Activated CD8-positive, alpha-beta T cell treated with anti-CD3 and anti-CD28 coated beads, Interleukin-2, amount 10 ng/mL, durations not matched to agents 7 days and 5 days (primary cell): ENCODE data around the gene ATP6V0D1. TPM values are rescaled to one million over a fixed set of nuclear protein-coding genes. Genes with fewer than 3 reads are reported as not detected.
A peak's percentile ranks its signal among the peaks of the same experiment; 100 is the strongest.
"Not testable (repeated sequence)": the region's sequence is repeated elsewhere in the genome, so short reads cannot be mapped to it uniquely, and the experiment has no call there.

Source experiments
- ATAC-seq: fragments of 150-1000 bp; cut with Tn5 transposase; one replicate; pipeline ENCODE4 v1.10.0; 2021; ENCODE audit warnings: moderate library complexity
- CTCF ChIA-PET: fragments of 350-600 bp; sonication (Branson Sonifier 250); formaldehyde crosslinking; loops from one replicate; lab custom pipeline; 2021; ENCODE audit warnings: antibody characterized with exemption; lab: Charles Lee
- POLR2A ChIA-PET: fragments of 350-600 bp; sonication (Branson Sonifier 250); formaldehyde crosslinking; loops from one replicate; lab custom pipeline; 2021; ENCODE audit warnings: antibody characterized with exemption; lab: Charles Lee
- DNase-seq: peaks from one replicate; pipeline ENCODE4 v3.0.0-alpha.2; 2020
- H3K27ac Mint-ChIP-seq: one replicate; pipeline ENCODE4 v1.8.0; 2021; ENCODE audit warnings: mild to moderate bottlenecking, mixed read lengths
- H3K27me3 Mint-ChIP-seq: one replicate; pipeline ENCODE4 v1.8.0; 2021; ENCODE audit warnings: low read depth, mixed read lengths
- H3K36me3 Mint-ChIP-seq: one replicate; pipeline ENCODE4 v1.8.0; 2021; ENCODE audit warnings: low read depth, mixed read lengths
- H3K4me1 Mint-ChIP-seq: one replicate; pipeline ENCODE4 v1.8.0; 2021; ENCODE audit warnings: low read depth, mixed read lengths
- H3K4me3 Mint-ChIP-seq: one replicate; pipeline ENCODE4 v1.8.0; 2021; ENCODE audit warnings: mild to moderate bottlenecking, mixed read lengths
- H3K9me3 Mint-ChIP-seq: one replicate; pipeline ENCODE4 v1.8.0; 2022; ENCODE audit warnings: mixed read lengths; ENCODE audit not compliant: insufficient read depth
- total RNA-seq, 2 experiments: library from RNA; stranded (reverse); gene quantifications; one replicate each; pipeline ENCODE4 v1.2.3, GENCODE V29; 2021

The ATP6V0D1 gene
- total RNA-seq, 2 experiments from 2014 or later, result 52.7 to 58.1 TPM

GRCh38 chr16:67499106-67499505 is 18.1 kb upstream of the ATP6V0D1 start:
- Mint-ChIP-seq H3K4me3 (no peak overlapping the region), H3K9me3 (no peaks in the 10 kb centered on the region), H3K36me3 (peaks cover 5% of the 10 kb centered on the region), H3K27me3 (no peaks in the 10 kb centered on the region), H3K27ac (peak overlapping the region; percentile 34), H3K4me1 (peaks cover 13% of the 10 kb centered on the region)
- POLR2A ChIA-PET, result no interaction called here
- ATAC-seq (no peak), DNase-seq (no peak)
- CTCF ChIA-PET, result interaction anchor here (1.6 to 15.0 kb wide), 4 partner anchors 10 to 22 kb away, joined by 6 to 277 read pairs (median 12); partner anchors contain the start of gene ATP6V0D1

- ATAC-seq, result no peak
- Mint-ChIP-seq H3K27ac (no peak overlapping the region), H3K4me3 (no peak overlapping the region), H3K4me1 (peaks cover 9% of the 10 kb centered on the region), H3K36me3 (peaks cover 9% of the 10 kb centered on the region), H3K27me3 (no peaks in the 10 kb centered on the region), H3K9me3 (no peaks in the 10 kb centered on the region)
- DNase-seq, result no peak
- CTCF ChIA-PET, result interaction anchor here (1.1 to 15.0 kb wide), 7 partner anchors 9 to 154 kb away, joined by 3 to 277 read pairs (median 10); partner anchors contain the start of genes ATP6V0D1 and CARMIL2
- POLR2A ChIA-PET, result interaction anchor here (0.6 to 1.4 kb wide), 2 partner anchors 14 to 72 kb away, joined by 3 to 6 read pairs; partner anchors contain the start of gene CTCF
Measured at GRCh38 chr16:67490335-67491096, 9.6 kb upstream of the ATP6V0D1 start.

- DNase-seq (no peak), ATAC-seq (no peak)
- Mint-ChIP-seq H3K27me3 (no peaks in the 10 kb centered on the region), H3K4me3 (no peak overlapping the region), H3K9me3 (no peaks in the 10 kb centered on the region), H3K36me3 (peaks cover 13% of the 10 kb centered on the region), H3K4me1 (peaks cover 9% of the 10 kb centered on the region), H3K27ac (no peak overlapping the region)
- ChIA-PET POLR2A (interaction anchor here (0.6 to 1.4 kb wide), 3 partner anchors 13 to 73 kb away, joined by 3 to 6 read pairs (median 6); partner anchors contain the start of gene CTCF), CTCF (interaction anchor here (1.5 to 15.0 kb wide), 6 partner anchors 9 to 62 kb away, joined by 3 to 277 read pairs (median 32); partner anchors contain the start of gene ATP6V0D1)
Measured at GRCh38 chr16:67489401-67490083, 8.6 kb upstream of the ATP6V0D1 start.

GRCh38 chr16:67487561-67487960 is 6.6 kb upstream of the ATP6V0D1 start:
- H3K27ac Mint-ChIP-seq, H3K4me3 Mint-ChIP-seq, ATAC-seq, H3K9me3 Mint-ChIP-seq, H3K27me3 Mint-ChIP-seq, DNase-seq, POLR2A ChIA-PET: not testable (repeated sequence)
- CTCF ChIA-PET, result interaction anchor here (1.8 to 15.0 kb wide), 3 partner anchors 26 to 60 kb away, joined by 5 to 277 read pairs (median 53); no protein-coding TSS in a partner anchor
- Mint-ChIP-seq H3K4me1 (peaks cover 21% of the 10 kb centered on the region), H3K36me3 (peaks cover 17% of the 10 kb centered on the region)

- ATAC-seq, result no peak
- CTCF ChIA-PET, result interaction anchor here (3.3 to 15.0 kb wide), 2 partner anchors 27 to 34 kb away, joined by 17 to 277 read pairs; no protein-coding TSS in a partner anchor
- no peaks in the 10 kb centered on the region for H3K27me3 Mint-ChIP-seq
- no peaks in the 10 kb centered on the region for H3K9me3 Mint-ChIP-seq
- H3K27ac Mint-ChIP-seq, result no peak overlapping the region
- POLR2A ChIA-PET, result no interaction called here
- peaks cover 27% of the 10 kb centered on the region for H3K4me1 Mint-ChIP-seq
- DNase-seq, result no peak
- peaks cover 20% of the 10 kb centered on the region for H3K36me3 Mint-ChIP-seq
- no peak overlapping the region for H3K4me3 Mint-ChIP-seq
Measured at GRCh38 chr16:67486805-67487204, 5.8 kb upstream of the ATP6V0D1 start.

- ChIA-PET CTCF (interaction anchor here (1.1 to 3.3 kb wide), 3 partner anchors 30 to 37 kb away, joined by 3 to 17 read pairs (median 10); no protein-coding TSS in a partner anchor), POLR2A (no interaction called here)
- H3K36me3 Mint-ChIP-seq, result peaks cover 22% of the 10 kb centered on the region
- H3K4me1 Mint-ChIP-seq, result peaks cover 36% of the 10 kb centered on the region
- no peaks in the 10 kb centered on the region for H3K27me3 Mint-ChIP-seq
- peak overlapping the region; percentile 43 for H3K27ac Mint-ChIP-seq
- DNase-seq, result no peak
- no peak for ATAC-seq
- no peaks in the 10 kb centered on the region for H3K9me3 Mint-ChIP-seq
- H3K4me3 Mint-ChIP-seq, result no peak overlapping the region
Measured at GRCh38 chr16:67483731-67484525, 3.0 kb upstream of the ATP6V0D1 start.

- Mint-ChIP-seq H3K36me3 (peaks cover 22% of the 10 kb centered on the region), H3K27ac (peak within 1 kb of the TSS; percentile 99), H3K27me3 (no peaks in the 10 kb centered on the region), H3K4me1 (peaks cover 37% of the 10 kb centered on the region), H3K4me3 (peak within 1 kb of the TSS; percentile 98), H3K9me3 (no peaks in the 10 kb centered on the region)
- ChIA-PET CTCF (interaction anchor here (1.1 to 4.3 kb wide), 4 partner anchors 9 to 38 kb away, joined by 3 to 76 read pairs (median 38); no protein-coding TSS in a partner anchor), POLR2A (no interaction called here)
- DNase-seq, result no peak
- ATAC-seq, result no peak
Measured at GRCh38 chr16:67483150-67483549, 2.2 kb upstream of the ATP6V0D1 start, which contains the start of gene AGRP. Gene AGRP (minus strand): TSS chr16:67483547. CDS start chr16:67483398, 149 bp downstream.

GRCh38 chr16:67482233-67482924 is 1.4 kb upstream of the ATP6V0D1 start:
- CTCF ChIA-PET, result interaction anchor here (1.2 to 4.3 kb wide), 10 partner anchors 9 to 233 kb away, joined by 3 to 95 read pairs (median 11); no protein-coding TSS in a partner anchor
- POLR2A ChIA-PET, result interaction anchor here (1.5 to 2.8 kb wide), 3 partner anchors 39 to 463 kb away, joined by 4 to 14 read pairs (median 8); partner anchors contain the start of gene CTCF
- ATAC-seq (no peak), DNase-seq (peak; percentile 26)
- Mint-ChIP-seq H3K36me3 (peaks cover 22% of the 10 kb centered on the region), H3K4me3 (peak overlapping the region; percentile 98), H3K9me3 (no peaks in the 10 kb centered on the region), H3K27me3 (no peaks in the 10 kb centered on the region), H3K4me1 (peaks cover 38% of the 10 kb centered on the region), H3K27ac (peak overlapping the region; percentile 99)

GRCh38 chr16:67481561-67482232 is 740 bp upstream of the ATP6V0D1 start:
- H3K4me1 Mint-ChIP-seq, result peaks cover 38% of the 10 kb centered on the region
- H3K9me3 Mint-ChIP-seq, result no peaks in the 10 kb centered on the region
- POLR2A ChIA-PET, result interaction anchor here (0.6 to 2.8 kb wide), 11 partner anchors 12 to 463 kb away, joined by 3 to 14 read pairs (median 4); partner anchors contain the start of genes CARMIL2, CTCF and GFOD2
- H3K27ac Mint-ChIP-seq, result peak overlapping the region; percentile 99
- ATAC-seq, result peak; percentile 38
- CTCF ChIA-PET, result interaction anchor here (0.8 to 4.3 kb wide), 40 partner anchors 10 to 783 kb away, joined by 3 to 95 read pairs (median 5); partner anchors contain the start of genes CARMIL2, CTCF, ENKD1 and FHOD1
- H3K27me3 Mint-ChIP-seq, result no peaks in the 10 kb centered on the region
- peaks cover 19% of the 10 kb centered on the region for H3K36me3 Mint-ChIP-seq
- peak overlapping the region; percentile 98 for H3K4me3 Mint-ChIP-seq
- peak; percentile 71 for DNase-seq
